ENCODE data around the gene NFATC2. TPM values are rescaled to one million over a fixed set of nuclear protein-coding genes. Genes with fewer than 3 reads are reported as not detected.

Gene NFATC2
- total RNA-seq, 4 donors from 2014 or later: 1.6 to 3.9 (median 2.8) TPM

DNA sequence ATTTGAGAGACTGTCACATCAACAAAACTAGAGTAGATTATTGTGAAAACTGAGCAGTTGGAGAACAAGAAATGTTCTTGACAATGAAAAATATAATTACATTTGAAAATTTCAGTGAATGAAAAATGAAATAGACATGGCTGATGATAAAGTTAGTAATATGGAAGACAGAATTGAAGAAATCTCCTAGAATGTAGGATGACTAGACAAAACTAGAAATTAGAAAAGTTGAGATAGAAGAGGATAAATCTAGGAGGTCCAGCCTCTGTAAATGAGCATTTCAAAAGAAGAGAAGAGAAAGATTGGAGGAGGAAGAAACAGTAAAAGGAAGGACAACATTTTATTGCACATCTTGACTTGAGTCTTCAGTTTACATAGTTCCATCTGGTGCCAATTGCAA lies 178.7 kb downstream of the NFATC2 start:
- TF ChIP-seq POLR2A (IDR thresholded peaks at IDR 0.05): no peak
- TF ChIP-seq, protein P1, sequence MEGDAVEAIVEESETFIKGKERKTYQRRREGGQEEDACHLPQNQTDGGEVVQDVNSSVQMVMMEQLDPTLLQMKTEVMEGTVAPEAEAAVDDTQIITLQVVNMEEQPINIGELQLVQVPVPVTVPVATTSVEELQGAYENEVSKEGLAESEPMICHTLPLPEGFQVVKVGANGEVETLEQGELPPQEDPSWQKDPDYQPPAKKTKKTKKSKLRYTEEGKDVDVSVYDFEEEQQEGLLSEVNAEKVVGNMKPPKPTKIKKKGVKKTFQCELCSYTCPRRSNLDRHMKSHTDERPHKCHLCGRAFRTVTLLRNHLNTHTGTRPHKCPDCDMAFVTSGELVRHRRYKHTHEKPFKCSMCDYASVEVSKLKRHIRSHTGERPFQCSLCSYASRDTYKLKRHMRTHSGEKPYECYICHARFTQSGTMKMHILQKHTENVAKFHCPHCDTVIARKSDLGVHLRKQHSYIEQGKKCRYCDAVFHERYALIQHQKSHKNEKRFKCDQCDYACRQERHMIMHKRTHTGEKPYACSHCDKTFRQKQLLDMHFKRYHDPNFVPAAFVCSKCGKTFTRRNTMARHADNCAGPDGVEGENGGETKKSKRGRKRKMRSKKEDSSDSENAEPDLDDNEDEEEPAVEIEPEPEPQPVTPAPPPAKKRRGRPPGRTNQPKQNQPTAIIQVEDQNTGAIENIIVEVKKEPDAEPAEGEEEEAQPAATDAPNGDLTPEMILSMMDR (IDR thresholded peaks at IDR 0.05 in 4 of 5, conservative IDR thresholded peaks at IDR 0.05 in 1 of 5): no peak
- no peaks in the 10 kb centered on the region for H3K4me1 ChIP-seq
- intact Hi-C loops (cut with DNase I; ENCODE audit: low total_unique reads): no loop called here
- H3K27me3 ChIP-seq: no peaks in the 10 kb centered on the region
- H3K27ac ChIP-seq: no peak overlapping the region
- H3K36me3 ChIP-seq: no peaks in the 10 kb centered on the region
- no peak for DNase-seq
- no peak overlapping the region for H3K4me3 ChIP-seq
- H3K9me3 ChIP-seq: no peaks in the 10 kb centered on the region
- no peak for ATAC-seq
- in situ Hi-C loops (cut with MboI; ENCODE audit: low sequenced_read_pairs in 4 of 4): loop anchor here in 1 of 4 donors (25.0 kb wide), 1 partner anchor 723 kb away; no protein-coding TSS in a partner anchor

DNA sequence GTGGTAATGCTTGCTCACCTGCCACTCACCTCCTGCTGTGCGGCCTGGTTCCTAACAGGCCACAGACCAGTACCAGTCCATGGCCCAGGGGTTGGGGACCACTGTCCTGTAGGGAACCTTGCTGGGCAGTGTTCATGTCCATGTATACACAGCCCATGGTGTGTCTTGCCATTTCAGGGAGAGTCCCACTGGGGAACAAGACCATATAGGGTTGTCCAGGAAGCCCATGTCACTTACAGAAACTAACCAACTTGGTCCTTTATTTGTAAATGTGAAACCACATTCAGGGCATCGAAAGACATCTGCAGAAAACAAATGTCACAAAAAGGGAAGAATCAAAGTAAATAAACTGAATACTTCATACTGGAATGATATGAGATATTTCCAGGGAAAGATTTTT lies 179.1 kb downstream of the NFATC2 start:
- H3K36me3 ChIP-seq: no peaks in the 10 kb centered on the region
- no peaks in the 10 kb centered on the region for H3K9me3 ChIP-seq
- no peak for DNase-seq

DNA sequence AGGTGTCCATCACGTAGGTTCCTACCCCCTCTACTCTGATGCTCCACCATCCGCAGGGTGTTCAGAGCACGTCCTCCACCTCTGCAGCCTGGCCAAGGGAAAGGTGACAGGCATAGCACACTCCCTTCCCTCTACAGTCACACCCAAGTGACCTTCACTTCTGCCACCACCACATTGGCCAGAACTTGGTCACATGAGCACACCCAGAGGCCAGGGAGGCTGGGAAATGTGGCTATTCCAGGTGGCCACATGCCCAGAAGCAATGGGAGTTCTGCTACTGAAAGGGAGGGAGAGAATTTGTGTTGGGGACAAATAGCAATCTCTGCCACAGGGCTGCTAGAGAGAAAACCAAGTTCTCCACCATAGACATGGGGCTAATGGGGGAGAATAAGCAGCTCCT lies 180.3 kb downstream of the NFATC2 start:
- intact Hi-C loops (cut with DNase I; ENCODE audit: low total_unique reads) (no loop called here), in situ Hi-C loops (cut with MboI; ENCODE audit: low sequenced_read_pairs in 4 of 4) (loop anchor here in 1 of 4 donors (25.0 kb wide), 1 partner anchor 725 kb away; no protein-coding TSS in a partner anchor)
- Histone ChIP-seq H3K4me1 (no peaks in the 10 kb centered on the region), H3K27me3 (no peaks in the 10 kb centered on the region), H3K36me3 (no peaks in the 10 kb centered on the region), H3K27ac (no peak overlapping the region), H3K4me3 (no peak overlapping the region), H3K9me3 (no peaks in the 10 kb centered on the region)
- DNase-seq (no peak), ATAC-seq (no peak)
- no peak for TF ChIP-seq POLR2A (IDR thresholded peaks at IDR 0.05)

More for the DNA sequence above, 179.1 kb downstream of the NFATC2 start:
- TF ChIP-seq, protein P1 (IDR thresholded peaks at IDR 0.05 in 4 of 5, conservative IDR thresholded peaks at IDR 0.05 in 1 of 5): no peak
- TF ChIP-seq POLR2A (IDR thresholded peaks at IDR 0.05): no peak
- H3K4me3 ChIP-seq: no peak overlapping the region
- no peaks in the 10 kb centered on the region for H3K4me1 ChIP-seq
- ATAC-seq: no peak
- in situ Hi-C loops (cut with MboI; ENCODE audit: low sequenced_read_pairs in 4 of 4) (loop anchor here in 1 of 4 donors (25.0 kb wide), 1 partner anchor 724 kb away; no protein-coding TSS in a partner anchor), intact Hi-C loops (cut with DNase I; ENCODE audit: low total_unique reads) (no loop called here)
- no peak overlapping the region for H3K27ac ChIP-seq
- H3K27me3 ChIP-seq: no peaks in the 10 kb centered on the region

DNA sequence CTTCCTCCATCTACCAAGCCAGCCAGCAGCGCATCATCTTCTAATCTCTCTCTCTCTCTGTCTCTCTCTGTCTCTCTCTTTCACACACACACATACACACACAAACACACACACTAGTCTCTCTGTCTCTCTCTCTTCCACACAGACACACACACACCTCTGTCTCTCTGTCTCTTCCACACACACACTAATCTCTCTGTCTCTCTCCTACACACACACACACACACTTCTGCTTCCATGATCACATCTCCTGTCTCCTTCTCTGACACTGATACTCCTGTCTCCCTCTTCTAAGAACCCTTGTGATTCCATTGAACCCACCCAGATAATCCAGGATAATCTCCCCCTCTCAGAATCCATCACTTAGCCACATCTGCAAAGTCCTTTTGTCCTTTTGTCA lies 181.3 kb downstream of the NFATC2 start:
- ATAC-seq: no peak
- no peaks in the 10 kb centered on the region for H3K9me3 ChIP-seq
- TF ChIP-seq, protein P1 (IDR thresholded peaks at IDR 0.05 in 4 of 5, conservative IDR thresholded peaks at IDR 0.05 in 1 of 5): no peak
- no peak for TF ChIP-seq POLR2A (IDR thresholded peaks at IDR 0.05)
- in situ Hi-C loops (cut with MboI; ENCODE audit: low sequenced_read_pairs in 4 of 4): loop anchor here in 1 of 4 donors (25.0 kb wide), 1 partner anchor 726 kb away; no protein-coding TSS in a partner anchor
- H3K36me3 ChIP-seq: no peaks in the 10 kb centered on the region
- H3K4me3 ChIP-seq: no peak overlapping the region
- H3K27ac ChIP-seq: no peak overlapping the region
- intact Hi-C loops (cut with DNase I; ENCODE audit: low total_unique reads): no loop called here
- H3K27me3 ChIP-seq: no peaks in the 10 kb centered on the region
- H3K4me1 ChIP-seq: no peaks in the 10 kb centered on the region
- DNase-seq: no peak

DNA sequence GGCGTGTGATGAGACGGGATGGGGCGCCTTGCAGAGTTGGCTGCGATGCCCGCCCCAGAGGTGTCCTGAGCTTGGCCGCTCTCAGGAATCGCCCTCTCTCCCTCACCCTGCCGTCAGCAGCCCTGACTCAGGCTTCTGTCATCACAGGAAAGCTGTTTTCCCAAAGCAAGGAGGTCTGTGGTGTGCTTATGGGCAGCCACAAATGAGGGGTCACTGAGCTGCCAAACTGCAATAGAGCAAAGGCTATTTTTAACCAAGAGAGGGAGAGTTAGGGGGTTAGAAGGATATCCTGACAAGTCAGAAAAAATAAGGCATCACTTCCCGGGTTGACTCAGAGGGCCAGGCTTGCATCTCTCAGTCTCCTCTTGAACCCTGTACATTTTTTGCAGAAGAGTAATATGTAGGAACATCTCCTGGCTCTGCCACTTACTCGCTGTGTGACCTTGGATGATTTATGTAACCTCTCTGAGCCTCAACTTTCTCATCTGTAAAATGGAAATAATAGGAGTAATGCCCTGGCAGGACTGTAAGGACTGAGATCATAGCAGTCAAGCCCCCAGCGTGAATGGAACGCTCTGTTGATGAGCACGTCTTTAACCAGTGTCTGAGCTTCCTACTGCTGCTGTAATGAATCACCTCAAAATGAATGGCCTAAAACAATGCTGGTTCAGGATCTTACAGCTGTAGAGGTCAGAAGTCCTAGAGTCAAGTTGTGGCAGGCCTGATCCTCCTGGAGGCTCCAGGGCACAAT lies 181.9 kb downstream of the NFATC2 start:
- Histone ChIP-seq H3K9me3 (no peaks in the 10 kb centered on the region), H3K4me1 (no peaks in the 10 kb centered on the region), H3K27ac (no peak overlapping the region), H3K4me3 (no peak overlapping the region), H3K36me3 (no peaks in the 10 kb centered on the region), H3K27me3 (no peaks in the 10 kb centered on the region)
- intact Hi-C loops (cut with DNase I; ENCODE audit: low total_unique reads) (no loop called here), in situ Hi-C loops (cut with MboI; ENCODE audit: low sequenced_read_pairs in 4 of 4) (loop anchor here in 1 of 4 donors (25.0 kb wide), 1 partner anchor 727 kb away; no protein-coding TSS in a partner anchor)
- DNase-seq (no peak), ATAC-seq (no peak)
- TF ChIP-seq, protein P1 (IDR thresholded peaks at IDR 0.05 in 4 of 5, conservative IDR thresholded peaks at IDR 0.05 in 1 of 5): no peak
- no peak for TF ChIP-seq POLR2A (IDR thresholded peaks at IDR 0.05)
